GM18867 (cell line): ENCODE results near the gene CRCP.
A peak's percentile ranks its signal among the peaks of the same experiment; 100 is the strongest.
"Not testable (repeated sequence)": the region's sequence is repeated elsewhere in the genome, so short reads cannot be mapped to it uniquely, and the experiment has no call there.

Experiments
- ATAC-seq: cut with Tn5 transposase; IDR thresholded peaks from one replicate; pipeline ENCODE4 v1.9.1; 2021; ENCODE audit warnings: mild to moderate bottlenecking, moderate library complexity; ENCODE audit not compliant: unreplicated experiment

Gene CRCP

GRCh38 chr7:66114743-66115649 lies at the start of gene CRCP:
CRCP (plus strand) TSS chr7:66114847; CDS start chr7:66114963, 116 bp downstream.
- ATAC-seq, result peak; percentile 88

GRCh38 chr7:66069732-66070131 lies 44.9 kb upstream of the CRCP start:
- ATAC-seq, result no peak

- ATAC-seq, result no peak
Measured at GRCh38 chr7:66070222-66070621, 44.4 kb upstream of the CRCP start.

GRCh38 chr7:66072208-66072607 lies 42.4 kb upstream of the CRCP start:
- ATAC-seq, result not testable (repeated sequence)

- ATAC-seq, result peak; percentile 99
Measured at GRCh38 chr7:66075590-66076461, 38.8 kb upstream of the CRCP start, which contains the start of gene ASL. ASL (plus strand) TSS chr7:66075819; CDS start chr7:66076082, 263 bp downstream.

- no peak for ATAC-seq
Measured at GRCh38 chr7:66076462-66077329, 38.0 kb upstream of the CRCP start.

- no peak for ATAC-seq
Measured at GRCh38 chr7:66078067-66078466, 36.6 kb upstream of the CRCP start.

GRCh38 chr7:66082083-66082482 lies 32.6 kb upstream of the CRCP start:
- no peak for ATAC-seq

GRCh38 chr7:66082886-66083415 lies 31.7 kb upstream of the CRCP start:
- ATAC-seq, result no peak

- ATAC-seq, result no peak
Measured at GRCh38 chr7:66083677-66084076, 31.0 kb upstream of the CRCP start.

GRCh38 chr7:66088861-66089838 lies 25.5 kb upstream of the CRCP start:
- ATAC-seq, result no peak

- ATAC-seq, result no peak
Measured at GRCh38 chr7:66092654-66093053, 22.0 kb upstream of the CRCP start.

GRCh38 chr7:66095010-66095409 lies 19.6 kb upstream of the CRCP start:
- no peak for ATAC-seq

- no peak for ATAC-seq
Measured at GRCh38 chr7:66099232-66099550, 15.5 kb upstream of the CRCP start.

GRCh38 chr7:66099551-66100407 lies 14.9 kb upstream of the CRCP start:
- ATAC-seq, result peak; percentile 65

- no peak for ATAC-seq
Measured at GRCh38 chr7:66100408-66101050, 14.1 kb upstream of the CRCP start.

- not testable (repeated sequence) for ATAC-seq
Measured at GRCh38 chr7:66102168-66102567, 12.5 kb upstream of the CRCP start.

GRCh38 chr7:66103994-66104393 lies 10.7 kb upstream of the CRCP start:
- not testable (repeated sequence) for ATAC-seq
